RWPE2 (cell line): Measurements from ENCODE around the gene STAM.

Source experiments
- ATAC-seq: fragments of 200-7000 bp; cut with Tn5 transposase; 3 replicates; pipeline ENCODE4 v1.9.1; 2021; ENCODE audit warnings: low read depth
- DNase-seq: peaks from one replicate; pipeline ENCODE4 v3.0.0-alpha.2; 2020; ENCODE audit warnings: low spot score
- H3K27ac ChIP-seq: fragments of 450-650 bp; 2 replicates; pipeline ENCODE4 v1.5.1; 2017; ENCODE audit warnings: mild to moderate bottlenecking; ENCODE audit not compliant: poor library complexity, severe bottlenecking
- H3K27me3 ChIP-seq: fragments of 250-450 bp; sonication (Bioruptor Pico); 2 replicates; pipeline ENCODE4 v1.5.1; 2021; ENCODE audit warnings: mild to moderate bottlenecking, moderate library complexity; ENCODE audit not compliant: insufficient read depth, poor library complexity, severe bottlenecking
- H3K36me3 ChIP-seq: fragments of 250-450 bp; sonication (Bioruptor Pico); 2 replicates; pipeline ENCODE4 v1.5.1; 2020; ENCODE audit warnings: low read depth, mild to moderate bottlenecking, moderate library complexity
- H3K4me1 ChIP-seq: fragments of 250-450 bp; sonication (Bioruptor Pico); 2 replicates; pipeline ENCODE4 v1.5.1; 2021; ENCODE audit warnings: mild to moderate bottlenecking, moderate library complexity; ENCODE audit not compliant: insufficient read depth, poor library complexity, severe bottlenecking
- H3K4me3 ChIP-seq: fragments of 250-450 bp; sonication (Bioruptor Pico); 2 replicates; pipeline ENCODE4 v1.5.1; 2021; ENCODE audit warnings: mild to moderate bottlenecking, moderate library complexity; ENCODE audit not compliant: severe bottlenecking
- H3K9me3 ChIP-seq: fragments of 250-450 bp; sonication (Bioruptor Pico); 2 replicates; pipeline ENCODE4 v1.5.1; 2021; ENCODE audit warnings: mild to moderate bottlenecking, moderate library complexity; ENCODE audit not compliant: severe bottlenecking
- TF ChIP-seq, protein P1 (sequence below): fragments of 450-650 bp; IDR thresholded peaks from one replicate; pipeline ENCODE4 v1.5.1; 2017; ENCODE audit warnings: mild to moderate bottlenecking, moderate library complexity; ENCODE audit not compliant: poor library complexity, severe bottlenecking

STAM gene

DNA sequence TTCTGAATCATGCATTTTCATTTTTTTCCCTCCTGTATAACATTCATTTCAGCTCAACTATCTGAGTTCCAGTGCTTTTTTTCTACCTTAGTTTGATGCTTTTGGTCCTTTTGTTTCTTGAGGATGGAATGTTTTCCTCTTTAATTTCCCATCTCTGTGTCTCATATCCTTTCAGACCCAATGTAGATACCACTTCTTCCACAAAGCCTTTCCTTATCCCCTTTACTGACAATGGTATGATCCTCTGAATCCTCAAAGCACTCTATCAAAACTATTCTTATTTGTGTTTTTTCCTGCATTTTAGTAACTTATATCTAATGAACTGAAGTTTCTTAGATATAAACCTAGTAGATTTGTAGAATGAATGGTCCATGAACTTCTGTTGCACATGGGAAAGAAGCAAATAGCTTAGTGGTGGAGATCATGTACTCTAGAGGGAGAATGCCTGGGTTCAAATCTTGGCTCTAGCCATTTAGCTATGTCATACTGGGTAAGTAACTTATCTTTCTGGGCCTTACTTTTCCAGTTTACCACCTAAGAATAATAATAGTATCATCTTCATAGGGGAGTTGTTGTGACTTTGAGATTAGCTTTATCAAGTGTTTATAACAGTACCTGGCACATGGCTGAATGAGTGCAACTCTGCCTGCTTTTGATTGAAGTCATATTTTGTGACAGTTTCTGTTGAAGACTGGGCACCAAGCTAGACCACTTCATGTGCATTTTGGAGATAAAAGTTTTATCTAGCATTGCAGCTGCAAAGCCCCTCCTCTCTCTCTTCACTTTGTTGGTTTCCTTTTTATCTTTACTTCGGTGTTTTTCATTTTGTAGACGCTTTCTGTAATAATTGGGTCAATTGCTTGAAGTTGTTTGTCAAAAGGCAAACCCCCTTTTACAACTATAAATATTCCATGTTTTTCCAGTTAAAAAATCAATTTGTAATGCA is 18.5 kb downstream of the STAM start:
- no peaks in the 10 kb centered on the region for H3K27me3 ChIP-seq
- H3K4me3 ChIP-seq, result no peak overlapping the region
- no peaks in the 10 kb centered on the region for H3K9me3 ChIP-seq
- no peak for DNase-seq
- H3K27ac ChIP-seq, result no peak overlapping the region
- peaks cover 25% of the 10 kb centered on the region for H3K36me3 ChIP-seq
- TF ChIP-seq, protein P1, sequence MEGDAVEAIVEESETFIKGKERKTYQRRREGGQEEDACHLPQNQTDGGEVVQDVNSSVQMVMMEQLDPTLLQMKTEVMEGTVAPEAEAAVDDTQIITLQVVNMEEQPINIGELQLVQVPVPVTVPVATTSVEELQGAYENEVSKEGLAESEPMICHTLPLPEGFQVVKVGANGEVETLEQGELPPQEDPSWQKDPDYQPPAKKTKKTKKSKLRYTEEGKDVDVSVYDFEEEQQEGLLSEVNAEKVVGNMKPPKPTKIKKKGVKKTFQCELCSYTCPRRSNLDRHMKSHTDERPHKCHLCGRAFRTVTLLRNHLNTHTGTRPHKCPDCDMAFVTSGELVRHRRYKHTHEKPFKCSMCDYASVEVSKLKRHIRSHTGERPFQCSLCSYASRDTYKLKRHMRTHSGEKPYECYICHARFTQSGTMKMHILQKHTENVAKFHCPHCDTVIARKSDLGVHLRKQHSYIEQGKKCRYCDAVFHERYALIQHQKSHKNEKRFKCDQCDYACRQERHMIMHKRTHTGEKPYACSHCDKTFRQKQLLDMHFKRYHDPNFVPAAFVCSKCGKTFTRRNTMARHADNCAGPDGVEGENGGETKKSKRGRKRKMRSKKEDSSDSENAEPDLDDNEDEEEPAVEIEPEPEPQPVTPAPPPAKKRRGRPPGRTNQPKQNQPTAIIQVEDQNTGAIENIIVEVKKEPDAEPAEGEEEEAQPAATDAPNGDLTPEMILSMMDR, result no peak
- ATAC-seq, result no peak
- H3K4me1 ChIP-seq, result peaks cover 24% of the 10 kb centered on the region

DNA sequence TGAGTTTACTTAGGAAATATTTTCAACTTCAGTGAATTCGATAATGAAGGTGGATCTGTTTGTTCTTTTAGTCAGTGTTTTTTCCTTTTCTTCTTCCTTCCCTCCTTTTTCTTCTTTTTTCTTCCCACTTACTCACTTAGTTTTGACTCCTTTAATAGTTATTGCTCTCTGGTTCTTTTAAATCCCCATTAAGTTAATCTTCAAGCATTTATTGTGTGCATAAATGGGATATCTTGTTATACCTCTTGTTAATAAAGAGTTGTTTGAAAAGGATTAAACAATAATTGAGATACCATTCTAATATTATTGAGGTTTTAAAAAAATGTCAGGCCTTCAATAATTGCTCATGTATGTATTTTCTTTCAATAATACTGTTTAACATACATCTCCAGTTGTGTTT is 19.5 kb downstream of the STAM start:
- Histone ChIP-seq H3K4me3 (no peak overlapping the region), H3K4me1 (peaks cover 24% of the 10 kb centered on the region), H3K9me3 (no peaks in the 10 kb centered on the region), H3K27me3 (no peaks in the 10 kb centered on the region), H3K27ac (no peak overlapping the region), H3K36me3 (peaks cover 25% of the 10 kb centered on the region)
- TF ChIP-seq, protein P1, result no peak
- DNase-seq (no peak), ATAC-seq (no peak)

DNA sequence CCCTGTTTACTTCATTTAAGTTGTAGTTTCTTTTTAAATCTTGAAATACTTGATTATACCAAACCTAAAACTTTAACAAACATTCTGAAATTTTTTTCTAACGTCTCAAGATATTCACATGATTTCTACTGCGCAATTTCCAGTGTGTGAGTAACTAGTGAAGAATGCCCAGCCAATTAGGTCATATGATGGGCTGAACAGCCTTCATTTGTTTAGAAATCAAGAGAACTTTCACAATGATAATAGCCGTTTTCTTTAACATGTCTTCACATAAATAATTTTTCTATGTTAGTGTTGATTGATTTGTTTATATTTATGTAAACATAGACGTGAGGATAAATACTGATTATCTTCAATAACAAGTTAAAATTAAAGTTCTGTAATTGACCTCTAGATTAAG is 21.8 kb downstream of the STAM start:
- DNase-seq (no peak), ATAC-seq (peak; percentile 79)
- peaks cover 20% of the 10 kb centered on the region for H3K36me3 ChIP-seq
- H3K27me3 ChIP-seq, result no peaks in the 10 kb centered on the region
- TF ChIP-seq, protein P1, result no peak
- peak overlapping the region; percentile 72 for H3K27ac ChIP-seq
- peaks cover 26% of the 10 kb centered on the region for H3K4me1 ChIP-seq
- no peak overlapping the region for H3K4me3 ChIP-seq
- H3K9me3 ChIP-seq, result no peaks in the 10 kb centered on the region

DNA sequence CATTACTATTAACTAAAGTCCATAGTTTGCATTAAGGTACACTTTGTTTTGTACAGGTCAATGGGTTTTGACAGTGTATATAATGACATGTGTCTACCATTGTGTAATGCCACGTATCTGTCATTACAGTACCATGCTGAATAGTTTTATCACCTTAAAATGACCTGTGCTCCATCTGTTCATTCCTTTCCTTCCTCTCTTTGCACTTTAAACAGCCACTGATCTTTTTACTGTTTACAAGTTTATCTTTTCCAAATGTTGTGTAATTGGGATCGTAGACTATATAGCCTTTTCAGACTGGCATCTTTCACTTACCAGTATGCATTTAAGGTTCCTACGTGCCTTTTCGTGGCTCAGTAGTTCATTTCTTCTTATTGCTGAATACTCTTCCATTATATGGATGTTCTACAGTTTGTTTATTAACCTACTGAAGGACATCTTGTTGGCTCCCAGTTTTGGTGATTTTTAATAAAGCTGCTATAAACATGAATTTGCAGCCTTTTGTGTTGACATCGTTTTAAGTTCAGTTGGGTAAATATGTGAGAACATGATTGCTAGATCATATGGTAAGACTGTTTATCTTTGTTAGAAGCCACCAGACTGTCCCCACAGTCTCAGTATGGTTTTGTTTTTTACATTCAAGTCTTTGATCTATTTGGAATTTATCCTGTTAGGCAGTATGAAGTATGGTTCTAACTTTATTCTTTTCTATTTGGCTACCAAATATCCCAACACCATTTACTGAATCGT is 24.7 kb downstream of the STAM start:
- H3K27me3 ChIP-seq, result no peaks in the 10 kb centered on the region
- no peaks in the 10 kb centered on the region for H3K9me3 ChIP-seq
- no peak overlapping the region for H3K27ac ChIP-seq
- ATAC-seq (no peak), DNase-seq (no peak)
- peaks cover 14% of the 10 kb centered on the region for H3K36me3 ChIP-seq
- TF ChIP-seq, protein P1, result no peak
- H3K4me3 ChIP-seq, result no peak overlapping the region
- peaks cover 51% of the 10 kb centered on the region for H3K4me1 ChIP-seq
